IMR-90 (cell line): Measurements from ENCODE around the gene TDRD12. TPM values are rescaled to one million over a fixed set of nuclear protein-coding genes. Genes with fewer than 3 reads are reported as not detected.

Experiments used
- ATAC-seq: fragments of 200-7000 bp; cut with Tn5 transposase; 2 replicates; pipeline ENCODE4 v1.9.1; 2020; ENCODE audit warnings: low read depth, mild to moderate bottlenecking, moderate library complexity
- BruUV-seq: library from RNA; stranded (reverse); fragments of 400-500 nt; replicated peaks from 2 replicates; lab custom pipeline; 2021; lab: Mats Ljungman, UMichigan
- CTCF ChIA-PET: fragments of 300-600 bp; formaldehyde crosslinking; extraction: SDS; loops from one replicate; lab custom pipeline; 2021; ENCODE audit warnings: antibody characterized with exemption; lab: Yijun Ruan, JAX
- POLR2A ChIA-PET: fragments of 300-600 bp; sonication (Branson Sonifier 250); formaldehyde crosslinking; loops from one replicate; lab custom pipeline; 2022; ENCODE audit warnings: antibody characterized with exemption; ENCODE audit not compliant: unreplicated experiment; lab: Charles Lee
- DNase-seq: peaks from one replicate; pipeline ENCODE4 v3.0.0; 2013
- H2AFZ ChIP-seq: replicated peaks from 2 replicates; pipeline ENCODE3; 2013; ENCODE audit warnings: low read length, mild to moderate bottlenecking; ENCODE audit not compliant: poor library complexity
- H2AK5ac ChIP-seq: 2 replicates; pipeline ENCODE4 v1.6.1; 2013; ENCODE audit warnings: low read depth, low read length, inconsistent platforms
- H2AK9ac ChIP-seq: replicated peaks from 2 replicates; pipeline ENCODE3; 2013; ENCODE audit warnings: mild to moderate bottlenecking, low read depth, low read length, moderate library complexity; ENCODE audit not compliant: poor library complexity
- H2BK120ac ChIP-seq: 2 replicates; pipeline ENCODE4 v1.6.1; 2013; ENCODE audit warnings: low read depth, low read length, inconsistent platforms
- H2BK15ac ChIP-seq: 3 replicates; pipeline ENCODE4 v1.6.1; 2013; ENCODE audit warnings: low read depth, low read length, inconsistent platforms
- H2BK20ac ChIP-seq: 2 replicates; pipeline ENCODE4 v1.6.1; 2013; ENCODE audit warnings: low read depth, mild to moderate bottlenecking, inconsistent platforms, low read length, moderate library complexity
- H2BK5ac ChIP-seq: 2 replicates; pipeline ENCODE4 v1.6.1; 2013; ENCODE audit warnings: mild to moderate bottlenecking, low read depth, low read length, inconsistent platforms; ENCODE audit not compliant: poor library complexity, severe bottlenecking
- H3K14ac ChIP-seq: replicated peaks from 2 replicates; pipeline ENCODE4 v1.6.1; 2013; ENCODE audit warnings: low read depth, low read length, inconsistent platforms
- H3K18ac ChIP-seq: 2 replicates; pipeline ENCODE4 v1.6.1; 2013; ENCODE audit warnings: low read depth, low read length, control low read depth
- H3K23ac ChIP-seq: 2 replicates; pipeline ENCODE4 v1.6.1; 2013; ENCODE audit warnings: low read depth, low read length, inconsistent platforms
- H3K27ac ChIP-seq: 2 replicates; pipeline ENCODE4 v1.5.1; 2013; ENCODE audit warnings: mild to moderate bottlenecking, control low read depth, low read length; ENCODE audit not compliant: insufficient read depth
- H3K27me3 ChIP-seq: 2 replicates; pipeline ENCODE4 v1.6.1; 2013; ENCODE audit warnings: low read length; ENCODE audit not compliant: control insufficient read depth, insufficient read depth
- H3K36me3 ChIP-seq: 2 replicates; pipeline ENCODE4 v1.6.1; 2013; ENCODE audit warnings: low read length, mixed read lengths; ENCODE audit not compliant: control insufficient read depth, insufficient read depth
- H3K4ac ChIP-seq: 2 replicates; pipeline ENCODE4 v1.6.1; 2013; ENCODE audit warnings: low read depth, low read length, inconsistent platforms
- H3K4me1 ChIP-seq: 2 replicates; pipeline ENCODE4 v1.6.1; 2013; ENCODE audit warnings: low read length, mixed read lengths; ENCODE audit not compliant: control insufficient read depth, insufficient read depth
- H3K4me2 ChIP-seq: 2 replicates; pipeline ENCODE4 v1.6.1; 2013; ENCODE audit warnings: low read depth, mild to moderate bottlenecking, control low read depth, low read length, moderate library complexity
- H3K4me3 ChIP-seq: 2 replicates; pipeline ENCODE4 v1.5.1; 2013; ENCODE audit warnings: low read depth, mild to moderate bottlenecking, control low read depth, low read length, moderate library complexity; ENCODE audit not compliant: insufficient read depth
- H3K56ac ChIP-seq: 2 replicates; pipeline ENCODE4 v1.6.1; 2013; ENCODE audit warnings: low read length, inconsistent platforms; ENCODE audit not compliant: insufficient read depth; ENCODE audit errors: extremely low read depth
- H3K79me1 ChIP-seq, 2 experiments: 2 replicates each; pipeline ENCODE4 v1.6.1; 2013; ENCODE audit warnings: low read length in 2 of 2, inconsistent platforms in 1 of 2, low read depth in 1 of 2
- H3K9ac ChIP-seq: 2 replicates; pipeline ENCODE4 v1.6.1; 2013; ENCODE audit warnings: low read depth, low read length, control low read depth
- H3K9me1 ChIP-seq: 2 replicates; pipeline ENCODE4 v1.6.1; 2013; ENCODE audit warnings: low read length, inconsistent platforms; ENCODE audit not compliant: insufficient read depth
- H3K9me3 ChIP-seq: 2 replicates; pipeline ENCODE4 v1.6.1; 2013; ENCODE audit warnings: low read length; ENCODE audit not compliant: control insufficient read depth, insufficient read depth
- H4K20me1 ChIP-seq: 2 replicates; pipeline ENCODE4 v1.6.1; 2013; ENCODE audit warnings: low read length, inconsistent platforms; ENCODE audit not compliant: insufficient read depth
- H4K5ac ChIP-seq: 2 replicates; pipeline ENCODE4 v1.6.1; 2013; ENCODE audit warnings: mild to moderate bottlenecking, low read depth, low read length, control low read depth
- H4K8ac ChIP-seq, 2 experiments: 2 replicates each; pipeline ENCODE4 v1.6.1; 2013; ENCODE audit warnings: low read depth in 2 of 2, low read length in 2 of 2, control low read depth in 1 of 2, inconsistent platforms in 1 of 2
- H4K91ac ChIP-seq: 2 replicates; pipeline ENCODE4 v1.6.1; 2013; ENCODE audit warnings: low read depth, low read length, inconsistent platforms; ENCODE audit not compliant: insufficient read depth
- BHLHE40 ChIP-seq: fragments of 150-350 bp; IDR thresholded peaks from 2 replicates; pipeline ENCODE4 v1.6.1; 2016; ENCODE audit warnings: mild to moderate bottlenecking, low read depth, low read length
- CEBPB ChIP-seq: IDR thresholded peaks from 2 replicates; pipeline ENCODE4 v1.6.1; 2012; ENCODE audit warnings: low read depth, low read length, improper control_type of control experiment
- CHD1 ChIP-seq: IDR thresholded peaks from 2 replicates; pipeline ENCODE4 v1.6.1; 2012; ENCODE audit warnings: low read depth, low read length, improper control_type of control experiment
- FOS ChIP-seq: fragments of 150-350 bp; IDR thresholded peaks from 2 replicates; pipeline ENCODE4 v1.6.1; 2016; ENCODE audit warnings: low read depth, low read length
- MAFK ChIP-seq: IDR thresholded peaks from 2 replicates; pipeline ENCODE4 v1.6.1; 2012; ENCODE audit warnings: low read depth, low read length, improper control_type of control experiment
- MAZ ChIP-seq: IDR thresholded peaks from 2 replicates; pipeline ENCODE4 v1.6.1; 2012; ENCODE audit warnings: low read depth, mild to moderate bottlenecking, low read length, improper control_type of control experiment, moderate library complexity, borderline replicate concordance
- MXI1 ChIP-seq: IDR thresholded peaks from 2 replicates; pipeline ENCODE4 v1.6.1; 2012; ENCODE audit warnings: low read depth, mild to moderate bottlenecking, low read length, moderate library complexity, borderline replicate concordance
- NFE2L2 ChIP-seq: fragments of 150-350 bp; IDR thresholded peaks from 2 replicates; pipeline ENCODE4 v1.6.1; 2016; ENCODE audit warnings: low read depth, mild to moderate bottlenecking, low read length
- POLR2A ChIP-seq: IDR thresholded peaks from 2 replicates; pipeline ENCODE4 v1.6.1; 2012; ENCODE audit warnings: mild to moderate bottlenecking, low read depth, low read length
- RAD21 ChIP-seq: IDR thresholded peaks from 2 replicates; pipeline ENCODE4 v1.6.1; 2012; ENCODE audit warnings: low read length, improper control_type of control experiment
- RCOR1 ChIP-seq: IDR thresholded peaks from 2 replicates; pipeline ENCODE4 v1.6.1; 2012; ENCODE audit warnings: mild to moderate bottlenecking, low read length, improper control_type of control experiment; ENCODE audit not compliant: insufficient replicate concordance
- RFX5 ChIP-seq: IDR thresholded peaks from 2 replicates; pipeline ENCODE4 v1.8.0; 2012; ENCODE audit warnings: low read depth, mild to moderate bottlenecking, low read length, moderate library complexity
- SMC3 ChIP-seq: fragments of 150-350 bp; IDR thresholded peaks from 2 replicates; pipeline ENCODE4 v1.6.1; 2016; ENCODE audit warnings: low read depth, mild to moderate bottlenecking, antibody characterized with exemption, low read length, moderate library complexity
- WGBS, 2 experiments: methylation state at CpG; one replicate each; pipeline versions ENCODE4 v1.1.5 to v1.1.7; 2013; ENCODE audit warnings: missing lambda C conversion rate in 2 of 2; ENCODE audit not compliant: insufficient read length in 1 of 2; ENCODE audit errors: extremely low coverage in 2 of 2; 5-methylcytosine and 5-hydroxymethylcytosine counted together
- dilution Hi-C: fragments of 300-500 bp; cut with HindIII; formaldehyde crosslinking; loops from one replicate; pipeline ENCODE4 v1.14.3; 2018; ENCODE audit warnings: low sequenced_read_pairs; ENCODE audit not compliant: unreplicated experiment
- in situ Hi-C: fragments of 300-500 bp; cut with MboI; formaldehyde crosslinking; loops from 3 replicates; pipeline ENCODE4 v1.14.3; 2019; ENCODE audit warnings: low sequenced_read_pairs, inconsistent platforms, mixed read lengths
- intact Hi-C: fragments of 100-400 bp; cut with micrococcal nuclease; formaldehyde crosslinking; loops from 2 replicates; pipeline ENCODE4 v1.10.0; 2022
- polyA plus RNA-seq, 3 experiments: library from polyadenylated mRNA; depleted of rRNA; stranded (reverse); fragments of >200 nt; gene quantifications; 2 replicates each; pipeline ENCODE4 v1.2.3, GENCODE V29; 2012; ENCODE audit warnings: low replicate concordance in 1 of 3
- total RNA-seq: library from RNA; depleted of rRNA; stranded (reverse); fragments of >200 nt; gene quantifications from 2 replicates; pipeline ENCODE4 v1.2.3, GENCODE V29; 2012
- TF ChIP-seq, protein P1 (sequence below): fragments of 150-350 bp; IDR thresholded peaks from 2 replicates; pipeline ENCODE4 v1.6.1; 2016; ENCODE audit warnings: low read depth, mild to moderate bottlenecking, low read length, moderate library complexity, borderline replicate concordance
- TF ChIP-seq, protein P2 (sequence below): fragments of 150-350 bp; IDR thresholded peaks from 2 replicates; pipeline ENCODE4 v1.6.1; 2017; ENCODE audit warnings: mild to moderate bottlenecking, antibody characterized with exemption, low read length, low read depth
- TF ChIP-seq, protein P3 (sequence below): conservative IDR thresholded peaks from 2 replicates; pipeline ENCODE4 v1.5.1; 2012; ENCODE audit warnings: mild to moderate bottlenecking, low read depth, low read length, improper control_type of control experiment

Gene TDRD12
- total and polyA plus RNA-seq, 2 of the 4 experiments (the other 2 are of a cell fraction), result under 0.01 to 0.07 TPM

- WGBS, 2 experiments, result 89% methylated on average over 11 of the region's 19 CpGs; no CpG with 5 or more reads in 1 of the 2 experiments
- Histone ChIP-seq H2BK20ac (no peak overlapping the region), H3K56ac (no peak overlapping the region), H2BK5ac (no peak overlapping the region), H3K27me3 (no peaks in the 10 kb centered on the region), H4K5ac (no peak overlapping the region), H3K79me1 (no peaks in the 10 kb centered on the region), H3K4me3 (no peak overlapping the region), H3K9ac (no peak overlapping the region), H3K27ac (no peak overlapping the region), H4K20me1 (no peaks in the 10 kb centered on the region), H3K14ac (no peak overlapping the region), H4K91ac (no peak overlapping the region), H2BK15ac (no peak overlapping the region), H3K36me3 (no peaks in the 10 kb centered on the region), H2AK5ac (no peak overlapping the region), H4K8ac (no peak overlapping the region), H3K4me2 (no peak overlapping the region), H3K4ac (no peak overlapping the region), H3K9me1 (no peaks in the 10 kb centered on the region), H3K4me1 (no peaks in the 10 kb centered on the region), H3K23ac (no peak overlapping the region), H3K9me3 (no peaks in the 10 kb centered on the region), H3K18ac (no peak overlapping the region), H2BK120ac (no peak overlapping the region), H2AK9ac (no peak overlapping the region), H2AFZ (no peak overlapping the region)
- intact Hi-C loops, result no loop called here
- dilution Hi-C loops, result no loop called here
- in situ Hi-C loops, result no loop called here
- DNase-seq (no peak), ATAC-seq (no peak)
- TF ChIP-seq, protein P1, sequence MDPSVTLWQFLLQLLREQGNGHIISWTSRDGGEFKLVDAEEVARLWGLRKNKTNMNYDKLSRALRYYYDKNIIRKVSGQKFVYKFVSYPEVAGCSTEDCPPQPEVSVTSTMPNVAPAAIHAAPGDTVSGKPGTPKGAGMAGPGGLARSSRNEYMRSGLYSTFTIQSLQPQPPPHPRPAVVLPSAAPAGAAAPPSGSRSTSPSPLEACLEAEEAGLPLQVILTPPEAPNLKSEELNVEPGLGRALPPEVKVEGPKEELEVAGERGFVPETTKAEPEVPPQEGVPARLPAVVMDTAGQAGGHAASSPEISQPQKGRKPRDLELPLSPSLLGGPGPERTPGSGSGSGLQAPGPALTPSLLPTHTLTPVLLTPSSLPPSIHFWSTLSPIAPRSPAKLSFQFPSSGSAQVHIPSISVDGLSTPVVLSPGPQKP, result no peak
- TF ChIP-seq, protein P2, sequence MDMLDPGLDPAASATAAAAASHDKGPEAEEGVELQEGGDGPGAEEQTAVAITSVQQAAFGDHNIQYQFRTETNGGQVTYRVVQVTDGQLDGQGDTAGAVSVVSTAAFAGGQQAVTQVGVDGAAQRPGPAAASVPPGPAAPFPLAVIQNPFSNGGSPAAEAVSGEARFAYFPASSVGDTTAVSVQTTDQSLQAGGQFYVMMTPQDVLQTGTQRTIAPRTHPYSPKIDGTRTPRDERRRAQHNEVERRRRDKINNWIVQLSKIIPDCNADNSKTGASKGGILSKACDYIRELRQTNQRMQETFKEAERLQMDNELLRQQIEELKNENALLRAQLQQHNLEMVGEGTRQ, result no peak
- no peak for TF ChIP-seq FOS
- no peak for TF ChIP-seq MAFK
- TF ChIP-seq NFE2L2, result no peak
- TF ChIP-seq MXI1, result no peak
- TF ChIP-seq MAZ, result no peak
- TF ChIP-seq CHD1, result no peak
- no peak for TF ChIP-seq RAD21
- TF ChIP-seq POLR2A, result no peak
- no peak for TF ChIP-seq SMC3
- TF ChIP-seq, protein P3, sequence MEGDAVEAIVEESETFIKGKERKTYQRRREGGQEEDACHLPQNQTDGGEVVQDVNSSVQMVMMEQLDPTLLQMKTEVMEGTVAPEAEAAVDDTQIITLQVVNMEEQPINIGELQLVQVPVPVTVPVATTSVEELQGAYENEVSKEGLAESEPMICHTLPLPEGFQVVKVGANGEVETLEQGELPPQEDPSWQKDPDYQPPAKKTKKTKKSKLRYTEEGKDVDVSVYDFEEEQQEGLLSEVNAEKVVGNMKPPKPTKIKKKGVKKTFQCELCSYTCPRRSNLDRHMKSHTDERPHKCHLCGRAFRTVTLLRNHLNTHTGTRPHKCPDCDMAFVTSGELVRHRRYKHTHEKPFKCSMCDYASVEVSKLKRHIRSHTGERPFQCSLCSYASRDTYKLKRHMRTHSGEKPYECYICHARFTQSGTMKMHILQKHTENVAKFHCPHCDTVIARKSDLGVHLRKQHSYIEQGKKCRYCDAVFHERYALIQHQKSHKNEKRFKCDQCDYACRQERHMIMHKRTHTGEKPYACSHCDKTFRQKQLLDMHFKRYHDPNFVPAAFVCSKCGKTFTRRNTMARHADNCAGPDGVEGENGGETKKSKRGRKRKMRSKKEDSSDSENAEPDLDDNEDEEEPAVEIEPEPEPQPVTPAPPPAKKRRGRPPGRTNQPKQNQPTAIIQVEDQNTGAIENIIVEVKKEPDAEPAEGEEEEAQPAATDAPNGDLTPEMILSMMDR, result no peak
- TF ChIP-seq RCOR1, result no peak
- no peak for TF ChIP-seq BHLHE40
- no peak for TF ChIP-seq RFX5
- no peak for TF ChIP-seq CEBPB
- no TSS peak for BruUV-seq
- CTCF ChIA-PET, result no interaction called here
- POLR2A ChIA-PET, result no interaction called here
Observed at GRCh38 chr19:32843716-32844245, 124.2 kb downstream of the TDRD12 start.
